ENCODE measurements around the gene AGMO. TPM values are rescaled to one million over a fixed set of nuclear protein-coding genes. Genes with fewer than 3 reads are reported as not detected.

The AGMO gene
- total RNA-seq, 1 experiment from 2014 or later = 1.1 TPM

GRCh38 chr7:15334536-15335263 is 227.1 kb downstream of the AGMO start:
- no peaks in the 10 kb centered on the region for H3K36me3 ChIP-seq (replicated peaks; ENCODE audit: control insufficient read depth, insufficient read depth, low read length)
- no peak for DNase-seq
- no peak overlapping the region for H3K4me3 ChIP-seq (ENCODE audit: insufficient read depth, low read depth, low read length)
- H3K27me3 ChIP-seq (ENCODE audit: control insufficient read depth, insufficient read depth, low read length) = no peaks in the 10 kb centered on the region

- Histone ChIP-seq H3K36me3 (replicated peaks; ENCODE audit: control insufficient read depth, insufficient read depth, low read length) (no peaks in the 10 kb centered on the region), H3K4me3 (ENCODE audit: insufficient read depth, low read depth, low read length) (no peak overlapping the region), H3K27me3 (ENCODE audit: control insufficient read depth, insufficient read depth, low read length) (no peaks in the 10 kb centered on the region)
- no peak for DNase-seq
Measured at GRCh38 chr7:15332956-15333355, 228.9 kb downstream of the AGMO start.

- no peak overlapping the region for H3K4me3 ChIP-seq (ENCODE audit: insufficient read depth, low read depth, low read length)
- no peaks in the 10 kb centered on the region for H3K36me3 ChIP-seq (replicated peaks; ENCODE audit: control insufficient read depth, insufficient read depth, low read length)
- no peak for DNase-seq
- H3K27me3 ChIP-seq (ENCODE audit: control insufficient read depth, insufficient read depth, low read length) = no peaks in the 10 kb centered on the region
Measured at GRCh38 chr7:15330943-15331342, 230.9 kb downstream of the AGMO start.

DNA sequence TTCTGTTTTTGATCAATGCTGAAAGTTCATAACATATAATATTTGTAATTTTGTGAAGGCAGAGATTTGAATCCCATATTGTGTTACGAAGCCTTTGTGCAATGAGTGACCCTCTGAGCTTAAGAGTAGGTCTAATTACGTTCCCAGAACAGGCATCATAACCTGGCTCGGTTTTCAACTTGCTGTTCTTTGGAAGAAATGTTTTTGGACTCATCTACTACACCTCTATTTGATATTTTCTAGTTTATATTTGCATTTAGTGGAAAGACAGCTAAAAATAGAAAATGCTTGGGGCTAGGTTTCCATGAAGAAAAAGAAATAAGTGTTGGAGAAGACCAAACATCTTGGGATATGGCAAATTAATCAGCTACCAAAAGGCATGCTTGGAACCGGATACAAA is 234.8 kb downstream of the AGMO start:
- H3K4me3 ChIP-seq (ENCODE audit: insufficient read depth, low read depth, low read length) = no peak overlapping the region
- no peaks in the 10 kb centered on the region for H3K27me3 ChIP-seq (ENCODE audit: control insufficient read depth, insufficient read depth, low read length)
- no peaks in the 10 kb centered on the region for H3K36me3 ChIP-seq (replicated peaks; ENCODE audit: control insufficient read depth, insufficient read depth, low read length)
- DNase-seq = no peak

DNA sequence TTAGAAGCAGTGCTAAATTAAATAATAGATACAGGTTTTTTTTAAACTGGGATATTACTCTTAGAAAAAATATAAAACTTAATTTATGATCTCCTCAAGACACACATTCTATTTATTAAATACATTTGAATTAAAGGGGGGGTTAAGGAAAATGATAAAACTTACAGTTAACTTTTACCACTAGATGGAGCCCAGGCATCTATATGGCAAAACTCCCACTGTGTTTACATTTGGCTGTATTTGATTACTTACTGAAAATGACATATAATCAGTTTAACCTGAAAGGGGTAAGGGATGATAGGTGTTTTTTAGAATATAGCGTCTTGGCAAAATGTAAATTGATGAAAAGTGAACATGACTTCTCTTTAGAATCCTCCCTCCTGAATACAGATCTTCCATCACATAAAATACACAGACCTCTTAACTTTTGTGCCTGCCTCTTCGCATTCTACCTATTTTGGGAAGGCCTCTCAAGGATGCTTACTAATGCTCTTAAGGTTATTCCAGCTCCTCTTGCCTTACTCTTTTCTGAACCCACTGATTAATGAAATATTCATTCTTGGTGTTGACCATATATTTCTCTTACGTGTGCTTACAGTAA is 235.7 kb downstream of the AGMO start:
- no peak overlapping the region for H3K4me3 ChIP-seq (ENCODE audit: insufficient read depth, low read depth, low read length)
- DNase-seq = no peak
- H3K27me3 ChIP-seq (ENCODE audit: control insufficient read depth, insufficient read depth, low read length) = no peaks in the 10 kb centered on the region
- no peaks in the 10 kb centered on the region for H3K36me3 ChIP-seq (replicated peaks; ENCODE audit: control insufficient read depth, insufficient read depth, low read length)

DNA sequence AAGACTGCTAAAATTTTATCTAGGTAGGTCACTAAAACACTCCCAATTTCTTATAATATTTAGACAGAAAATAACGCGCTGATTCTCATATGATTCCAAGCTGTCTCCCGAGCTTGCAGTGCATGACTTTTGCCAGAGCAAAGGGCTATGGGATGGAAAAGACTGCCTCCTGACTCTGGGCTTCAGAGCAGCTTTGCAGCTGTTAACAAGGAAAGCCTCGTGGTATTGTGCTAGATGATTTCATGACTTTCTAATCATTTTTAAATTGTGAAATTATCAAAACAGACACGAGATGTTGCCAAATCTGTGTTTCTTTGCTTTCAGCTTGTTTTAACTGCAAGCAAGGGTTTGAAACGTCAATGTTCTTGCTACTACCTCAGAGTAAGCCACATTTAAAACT is 238.3 kb downstream of the AGMO start:
- Histone ChIP-seq H3K27me3 (ENCODE audit: control insufficient read depth, insufficient read depth, low read length) (no peaks in the 10 kb centered on the region), H3K36me3 (replicated peaks; ENCODE audit: control insufficient read depth, insufficient read depth, low read length) (no peaks in the 10 kb centered on the region), H3K4me3 (ENCODE audit: insufficient read depth, low read depth, low read length) (no peak overlapping the region)
- DNase-seq = no peak

DNA sequence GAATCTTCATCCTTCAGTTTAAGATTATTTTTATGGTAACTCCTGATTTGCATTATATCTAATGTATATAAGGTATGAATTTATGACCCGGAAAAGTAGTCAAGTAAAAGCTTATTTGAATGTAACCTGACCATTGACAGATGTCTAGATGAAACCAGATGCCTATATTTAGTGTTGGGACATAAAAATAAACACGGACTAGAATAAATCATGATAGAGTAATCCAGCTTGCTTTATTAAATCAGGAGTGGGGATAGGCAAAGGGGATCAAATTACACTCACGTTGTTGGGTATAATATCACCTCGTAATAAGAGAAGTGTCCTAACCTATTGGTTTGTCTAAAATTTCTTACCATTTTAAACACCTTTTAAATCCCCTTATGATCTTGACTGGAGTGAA is 244.6 kb downstream of the AGMO start:
- H3K4me3 ChIP-seq (ENCODE audit: insufficient read depth, low read depth, low read length) = no peak overlapping the region
- no peak for DNase-seq
- no peaks in the 10 kb centered on the region for H3K36me3 ChIP-seq (replicated peaks; ENCODE audit: control insufficient read depth, insufficient read depth, low read length)
- H3K27me3 ChIP-seq (ENCODE audit: control insufficient read depth, insufficient read depth, low read length) = no peaks in the 10 kb centered on the region

- no peak for DNase-seq
- Histone ChIP-seq H3K36me3 (replicated peaks; ENCODE audit: control insufficient read depth, insufficient read depth, low read length) (no peaks in the 10 kb centered on the region), H3K27me3 (ENCODE audit: control insufficient read depth, insufficient read depth, low read length) (no peaks in the 10 kb centered on the region), H3K4me3 (ENCODE audit: insufficient read depth, low read depth, low read length) (no peak overlapping the region)
Measured at GRCh38 chr7:15315678-15316077, 246.1 kb downstream of the AGMO start.

DNA sequence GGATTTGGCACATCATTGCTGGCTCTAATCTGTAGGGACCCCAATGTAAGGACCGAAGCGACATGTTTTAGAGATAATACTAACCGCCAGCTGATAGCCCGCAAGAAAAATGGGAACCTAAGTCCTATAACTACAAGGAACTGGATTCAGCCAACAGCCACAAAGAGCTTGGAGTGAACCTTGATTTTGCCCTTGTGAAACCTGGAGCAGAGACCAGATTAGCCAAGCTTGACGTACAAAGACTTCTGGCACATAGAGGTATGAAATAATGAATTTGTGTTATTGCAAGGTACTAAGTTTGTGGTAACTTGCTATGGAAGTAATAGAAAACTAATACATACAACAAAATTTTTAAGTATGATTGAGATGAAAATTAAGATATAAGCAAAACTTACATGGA is 246.9 kb downstream of the AGMO start:
- H3K27me3 ChIP-seq (ENCODE audit: control insufficient read depth, insufficient read depth, low read length) = no peaks in the 10 kb centered on the region
- no peak overlapping the region for H3K4me3 ChIP-seq (ENCODE audit: insufficient read depth, low read depth, low read length)
- no peaks in the 10 kb centered on the region for H3K36me3 ChIP-seq (replicated peaks; ENCODE audit: control insufficient read depth, insufficient read depth, low read length)
- no peak for DNase-seq

GRCh38 chr7:15313361-15313760 is 248.5 kb downstream of the AGMO start:
- H3K36me3 ChIP-seq (replicated peaks; ENCODE audit: control insufficient read depth, insufficient read depth, low read length) = no peaks in the 10 kb centered on the region
- H3K4me3 ChIP-seq (ENCODE audit: insufficient read depth, low read depth, low read length) = no peak overlapping the region
- no peak for DNase-seq
- no peaks in the 10 kb centered on the region for H3K27me3 ChIP-seq (ENCODE audit: control insufficient read depth, insufficient read depth, low read length)

GRCh38 chr7:15309872-15310271 is 251.9 kb downstream of the AGMO start:
- DNase-seq = no peak
- Histone ChIP-seq H3K4me3 (ENCODE audit: insufficient read depth, low read depth, low read length) (no peak overlapping the region), H3K36me3 (replicated peaks; ENCODE audit: control insufficient read depth, insufficient read depth, low read length) (no peaks in the 10 kb centered on the region), H3K27me3 (ENCODE audit: control insufficient read depth, insufficient read depth, low read length) (no peaks in the 10 kb centered on the region)

GRCh38 chr7:15308821-15309220 is 253.0 kb downstream of the AGMO start:
- Histone ChIP-seq H3K4me3 (ENCODE audit: insufficient read depth, low read depth, low read length) (no peak overlapping the region), H3K36me3 (replicated peaks; ENCODE audit: control insufficient read depth, insufficient read depth, low read length) (no peaks in the 10 kb centered on the region), H3K27me3 (ENCODE audit: control insufficient read depth, insufficient read depth, low read length) (no peaks in the 10 kb centered on the region)
- no peak for DNase-seq

GRCh38 chr7:15306296-15306695 is 255.5 kb downstream of the AGMO start:
- no peaks in the 10 kb centered on the region for H3K36me3 ChIP-seq (replicated peaks; ENCODE audit: control insufficient read depth, insufficient read depth, low read length)
- no peak overlapping the region for H3K4me3 ChIP-seq (ENCODE audit: insufficient read depth, low read depth, low read length)
- H3K27me3 ChIP-seq (ENCODE audit: control insufficient read depth, insufficient read depth, low read length) = no peaks in the 10 kb centered on the region
- no peak for DNase-seq

DNA sequence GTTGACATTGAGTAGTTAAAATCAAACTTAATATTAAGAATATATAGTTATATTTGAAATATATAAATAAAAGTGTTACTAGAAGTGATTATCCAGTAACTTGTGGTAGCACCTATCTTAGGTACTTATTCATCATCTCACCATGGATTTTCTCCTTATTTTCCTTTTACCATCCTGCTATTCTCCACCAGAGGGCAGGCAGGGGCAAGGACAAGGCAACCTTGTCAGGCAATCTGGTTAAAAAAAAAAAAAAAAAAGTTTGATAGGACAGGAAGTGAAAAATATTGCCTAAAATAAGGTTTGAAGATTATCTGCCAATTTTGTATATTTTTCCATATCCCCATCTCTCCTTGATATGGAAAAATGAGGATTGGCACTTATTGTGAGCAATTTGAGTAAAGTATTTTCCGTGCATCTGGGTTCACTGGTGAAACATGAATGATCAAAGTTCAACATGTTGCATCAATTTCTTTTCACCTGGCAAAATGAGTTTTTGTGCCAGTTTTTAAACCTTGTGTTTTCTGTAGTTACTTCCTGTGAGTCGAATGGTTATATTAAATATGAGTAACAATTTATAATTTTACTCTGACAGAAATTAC is 256.7 kb downstream of the AGMO start:
- DNase-seq = no peak
- Histone ChIP-seq H3K27me3 (ENCODE audit: control insufficient read depth, insufficient read depth, low read length) (no peaks in the 10 kb centered on the region), H3K4me3 (ENCODE audit: insufficient read depth, low read depth, low read length) (no peak overlapping the region), H3K36me3 (replicated peaks; ENCODE audit: control insufficient read depth, insufficient read depth, low read length) (no peaks in the 10 kb centered on the region)

- no peaks in the 10 kb centered on the region for H3K27me3 ChIP-seq (ENCODE audit: control insufficient read depth, insufficient read depth, low read length)
- no peaks in the 10 kb centered on the region for H3K36me3 ChIP-seq (replicated peaks; ENCODE audit: control insufficient read depth, insufficient read depth, low read length)
- H3K4me3 ChIP-seq (ENCODE audit: insufficient read depth, low read depth, low read length) = no peak overlapping the region
- no peak for DNase-seq
Measured at GRCh38 chr7:15303357-15303756, 258.5 kb downstream of the AGMO start.

Measured in H7 (cell line).